SHP77 treated with DMSO at 0.1 percent for 48 hours (cell line): ENCODE results near the gene TTLL5.
A peak's percentile ranks its signal among the peaks of the same experiment; 100 is the strongest.

ENCODE experiments used
- DNase-seq: peaks from one replicate; lab custom pipeline; 2025; lab: John Stamatoyannopoulos, UW

Gene TTLL5

DNA sequence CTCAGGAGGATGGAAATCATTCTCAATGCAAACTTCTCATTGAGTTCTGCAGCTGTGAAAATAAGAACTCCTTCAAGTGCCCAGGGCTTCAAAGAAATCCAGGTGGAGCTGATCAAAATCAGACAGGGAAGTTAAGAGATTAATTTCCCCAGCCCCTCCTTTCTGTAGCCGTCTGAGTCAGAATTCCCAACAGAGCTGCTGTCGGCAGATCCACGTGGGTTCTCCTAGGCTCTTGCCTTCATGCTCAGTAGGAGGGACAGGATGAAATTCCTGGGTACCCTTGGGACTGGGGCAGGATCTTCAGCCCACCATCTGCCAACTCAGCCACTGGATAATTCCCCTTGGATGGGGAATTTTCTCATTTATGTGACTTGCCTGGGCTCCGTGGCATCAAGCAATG is 307.4 kb downstream of the TTLL5 start:
- no peak for DNase-seq

DNA sequence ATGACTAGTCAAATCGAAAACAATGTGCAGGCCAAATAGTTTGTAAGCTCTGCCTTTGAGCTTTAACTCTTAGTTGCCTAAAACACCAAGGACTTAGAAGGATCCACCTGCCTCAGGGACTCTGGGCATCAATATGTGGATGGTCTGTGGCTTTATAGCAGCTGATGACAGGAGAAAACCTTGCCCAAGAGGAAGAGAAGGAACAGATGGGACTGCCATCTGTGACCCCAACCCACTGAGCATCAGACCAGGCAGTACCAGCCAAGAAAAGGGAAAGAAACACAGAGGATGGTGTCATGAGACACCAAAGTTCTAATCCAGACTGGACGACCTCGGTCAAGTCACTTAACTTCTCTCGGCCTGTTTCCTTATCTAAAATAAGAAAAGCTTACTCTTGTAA is 308.1 kb downstream of the TTLL5 start:
- DNase-seq = no peak

DNA sequence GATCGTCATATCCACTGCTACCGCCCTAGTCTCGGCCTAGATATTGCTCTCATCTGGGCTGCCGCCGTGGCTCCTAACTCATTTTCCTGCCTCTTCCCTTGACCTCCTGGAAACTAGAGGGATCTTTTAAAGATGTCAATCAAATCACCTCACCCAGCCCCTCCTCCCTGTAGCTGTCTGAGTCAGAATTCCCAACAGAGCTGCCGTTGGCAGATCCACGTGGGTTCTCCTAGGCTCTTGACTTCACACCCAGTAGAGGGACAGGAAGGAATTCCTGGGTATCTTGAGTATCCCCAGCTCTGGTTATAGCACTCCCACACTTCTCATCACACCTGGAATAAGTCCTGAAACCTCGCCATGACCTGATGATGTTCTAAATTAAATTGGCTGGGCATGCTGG is 308.8 kb downstream of the TTLL5 start:
- DNase-seq = no peak

DNA sequence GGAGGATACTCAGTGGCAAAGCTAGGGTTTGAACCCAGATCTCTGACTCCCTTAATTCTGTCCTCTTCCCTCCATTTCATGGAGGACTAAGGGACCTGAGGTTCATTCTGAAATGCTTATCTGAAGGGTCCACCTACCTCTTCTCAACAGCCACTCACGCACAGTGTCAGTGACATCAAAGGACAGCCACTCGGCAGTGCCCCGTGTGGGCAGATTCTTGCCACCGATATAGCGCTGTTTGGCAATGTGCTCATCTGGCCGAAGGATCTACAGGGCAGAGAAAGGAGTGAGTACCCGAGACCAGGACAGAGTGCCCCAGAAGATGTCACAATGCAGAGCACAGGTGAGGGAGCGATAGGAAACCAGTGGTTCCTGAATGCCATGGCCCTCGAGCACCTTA is 309.9 kb downstream of the TTLL5 start:
- no peak for DNase-seq

DNA sequence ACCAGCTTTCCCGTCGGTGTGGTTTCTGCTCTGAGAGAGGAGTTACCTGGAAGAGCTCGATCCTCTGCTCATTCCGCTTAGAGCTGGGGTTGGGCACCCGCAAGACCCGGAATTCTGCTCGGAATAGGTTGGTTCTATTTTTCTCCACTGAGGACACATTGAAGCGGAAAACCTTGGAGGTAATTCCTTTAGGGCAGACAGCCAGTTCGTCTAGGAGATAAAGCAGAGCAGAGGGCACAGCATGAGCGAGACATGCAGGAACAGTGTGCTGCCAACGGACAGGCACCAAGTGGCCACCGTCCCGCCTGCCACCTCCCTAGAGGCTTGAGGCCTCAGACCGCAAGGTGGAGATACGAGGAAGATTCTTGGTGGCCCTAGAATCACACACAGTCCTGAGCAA is 310.5 kb downstream of the TTLL5 start:
- no peak for DNase-seq

DNA sequence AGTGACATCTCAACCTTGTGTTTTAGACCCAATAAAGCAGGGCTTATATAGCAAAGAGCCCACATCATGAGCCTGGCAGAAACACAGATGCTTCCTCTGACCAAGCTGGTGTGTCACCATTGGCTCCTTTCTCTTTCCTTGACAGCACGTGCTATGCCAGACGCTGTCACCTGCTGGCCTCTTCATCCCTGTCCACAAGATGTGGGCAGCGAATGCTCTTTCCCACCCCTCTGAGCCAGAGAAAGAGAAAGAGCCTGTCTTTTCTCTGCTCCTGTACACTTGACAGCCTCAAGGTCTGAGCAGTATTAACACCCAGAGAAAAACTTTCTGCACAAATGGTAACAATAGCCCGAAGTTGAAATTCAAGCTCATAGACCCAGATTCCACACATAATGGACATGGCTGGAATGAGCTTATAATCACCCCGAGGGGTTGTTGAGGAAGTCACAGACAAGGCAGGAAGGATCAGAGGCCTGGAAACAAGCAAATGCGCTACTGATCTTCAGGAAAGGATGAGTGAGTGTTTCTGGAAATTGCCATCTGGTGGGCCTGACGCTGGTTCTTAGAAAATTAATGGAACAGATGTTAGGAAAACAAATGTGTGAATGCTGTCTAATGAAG is 311.9 kb downstream of the TTLL5 start:
- no peak for DNase-seq

DNA sequence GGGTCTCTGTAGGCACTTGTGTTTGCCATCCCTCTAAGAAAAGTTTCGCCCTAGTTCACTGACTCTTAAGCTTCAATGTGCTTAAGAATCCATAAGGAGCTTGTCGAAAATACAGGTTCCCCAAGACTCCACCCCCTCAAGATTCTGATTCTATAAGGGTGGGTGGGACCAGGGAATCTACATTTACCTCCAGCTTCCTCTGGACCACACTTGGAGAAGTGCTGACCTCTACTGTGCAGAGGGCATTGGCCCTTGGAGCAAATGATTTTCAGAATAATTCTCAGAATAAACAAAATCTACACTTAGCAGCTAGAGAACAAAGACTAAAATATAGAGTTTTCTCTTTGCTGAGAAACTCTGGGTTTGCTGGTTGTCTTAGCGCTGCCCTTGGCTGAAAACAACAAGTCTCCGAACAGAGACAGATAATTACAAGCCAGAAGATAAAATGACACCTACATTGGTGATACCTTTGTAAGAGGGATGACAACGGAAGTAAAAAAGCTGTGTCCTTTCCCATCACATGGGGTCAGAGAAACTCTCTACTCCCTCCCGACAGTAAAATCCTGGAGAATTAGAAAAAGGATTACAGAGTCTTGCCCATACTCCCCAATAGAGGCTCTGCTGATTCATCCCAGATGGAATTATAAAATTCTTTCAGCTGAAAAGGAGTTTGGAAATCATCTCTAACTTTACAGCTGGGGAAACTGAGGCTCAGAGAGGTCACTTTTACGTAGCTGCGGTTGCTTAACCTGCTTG is 316.0 kb downstream of the TTLL5 start:
- DNase-seq = no peak

- DNase-seq = no peak
Measured at GRCh38 chr14:75977582-75977943, 316.5 kb downstream of the TTLL5 start.

DNA sequence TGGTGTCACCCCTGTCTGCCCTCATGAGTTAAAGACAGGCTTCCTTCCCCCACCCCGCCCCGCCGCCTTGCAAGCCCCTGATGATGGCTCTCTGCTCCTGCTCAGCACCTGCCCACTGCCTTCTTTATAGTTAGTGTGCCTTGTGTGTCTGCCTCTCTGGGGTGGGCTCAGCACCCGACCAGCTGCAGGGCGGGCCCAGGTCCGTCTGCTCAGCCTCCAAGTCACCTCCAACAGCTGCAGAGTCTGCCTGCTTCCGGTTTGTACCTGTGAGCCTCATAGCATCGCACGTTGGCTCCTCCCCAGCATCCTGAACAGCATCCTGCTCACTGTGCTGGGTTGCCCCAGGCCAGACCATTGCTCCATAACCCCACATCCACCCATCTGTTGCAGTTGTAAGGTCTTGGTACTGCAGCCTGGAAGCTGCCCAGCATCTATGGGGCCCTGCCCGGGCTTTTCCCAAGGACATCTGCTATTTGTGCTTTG is 317.2 kb downstream of the TTLL5 start:
- no peak for DNase-seq

GRCh38 chr14:75979071-75979571 is 318.1 kb downstream of the TTLL5 start:
- DNase-seq = no peak

- DNase-seq = no peak
Measured at GRCh38 chr14:75979648-75980565, 318.9 kb downstream of the TTLL5 start.

- no peak for DNase-seq
Measured at GRCh38 chr14:75980856-75981255, 319.8 kb downstream of the TTLL5 start.

DNA sequence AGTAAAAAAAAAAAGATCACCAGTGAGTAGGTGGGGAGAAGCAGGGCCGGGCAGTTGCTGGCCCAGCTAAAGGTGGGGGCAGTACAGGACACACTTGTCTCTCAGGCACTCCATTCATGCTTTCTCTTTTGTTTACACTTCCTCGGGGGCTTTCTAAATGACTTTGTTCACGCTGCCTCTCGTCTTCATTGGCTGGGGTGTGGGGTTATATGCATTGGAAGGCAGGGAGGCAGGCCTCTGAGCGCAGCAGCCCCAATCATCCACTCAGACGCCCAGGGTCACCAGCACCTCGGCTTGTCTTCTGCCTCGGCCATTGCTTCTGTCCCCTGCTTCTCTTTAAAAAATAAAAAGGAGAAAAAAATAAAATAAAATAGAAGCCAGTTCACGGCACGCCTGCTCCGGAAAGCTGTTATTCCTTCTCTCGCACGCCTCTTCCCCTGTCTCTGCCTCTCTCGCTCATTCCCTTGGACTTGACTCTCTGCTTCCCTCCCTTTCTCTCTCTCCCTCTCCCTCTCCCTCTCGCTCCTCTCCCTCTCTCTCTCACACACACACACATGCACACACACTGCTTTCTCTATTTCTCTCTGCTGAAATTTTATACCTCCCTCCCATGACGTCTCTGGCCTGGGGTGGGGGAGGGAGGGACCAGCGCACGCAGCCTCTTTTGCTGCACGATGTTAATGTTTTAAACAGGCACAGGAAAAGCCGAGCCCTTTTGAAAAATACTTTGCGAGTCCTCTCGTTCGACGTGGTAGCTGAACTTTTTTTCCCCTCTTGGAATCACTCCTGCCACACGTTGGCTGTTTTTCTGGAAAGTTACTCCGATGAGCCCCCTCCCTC is 320.6 kb downstream of the TTLL5 start, which contains the start of gene TGFB3:
TSS of gene TGFB3 (minus strand) at position 570 of the 840 bp plus-strand sequence. CDS start 1,102 bp downstream, outside the sequence.
- no peak for DNase-seq

GRCh38 chr14:75982266-75983018 is 321.4 kb downstream of the TTLL5 start:
- peak; percentile 41 for DNase-seq

- DNase-seq = no peak
Measured at GRCh38 chr14:75983019-75983358, 321.9 kb downstream of the TTLL5 start.

DNA sequence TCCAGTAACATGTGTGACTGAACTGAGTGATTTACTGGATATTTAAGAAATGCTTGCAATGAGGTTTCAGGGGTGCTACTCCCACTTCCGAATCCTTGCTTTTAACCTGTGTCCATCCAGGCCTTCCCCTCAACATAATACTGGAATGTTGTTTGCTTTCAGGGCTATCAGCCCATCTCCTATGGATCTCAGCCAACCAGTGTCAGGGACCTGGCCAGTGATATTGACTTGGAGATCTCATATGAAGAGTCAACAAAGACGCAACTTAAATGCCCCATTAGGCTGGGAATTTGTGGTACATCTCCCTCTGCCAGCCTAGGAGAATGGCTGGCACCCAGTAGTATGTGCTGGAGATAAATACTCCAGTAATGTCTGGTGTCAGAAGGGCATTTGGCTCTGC is 323.6 kb downstream of the TTLL5 start:
- DNase-seq = no peak

- peak; percentile 52 for DNase-seq
Measured at GRCh38 chr14:75985618-75986438, 324.8 kb downstream of the TTLL5 start, which contains the start of gene IFT43. Gene IFT43, plus strand, starts transcription at chr14:75985763. Its CDS starts 24 bp downstream, at chr14:75985787.

DNA sequence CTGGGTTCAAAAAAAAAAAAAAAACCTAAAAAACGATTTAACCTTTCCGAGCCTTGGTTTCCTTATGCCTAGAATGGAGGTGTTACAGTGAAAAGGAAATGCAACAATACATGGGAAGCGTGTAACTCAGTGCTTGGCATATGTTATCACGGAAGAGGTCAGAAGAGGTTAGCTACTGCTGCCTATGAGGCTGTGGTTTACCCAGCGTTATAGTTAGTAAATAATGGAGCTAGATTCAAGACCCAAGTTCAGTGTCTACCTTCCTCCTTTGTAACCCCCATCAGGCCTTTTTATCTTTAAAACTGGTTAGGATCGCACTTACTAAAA is 325.4 kb downstream of the TTLL5 start:
- no peak for DNase-seq

DNA sequence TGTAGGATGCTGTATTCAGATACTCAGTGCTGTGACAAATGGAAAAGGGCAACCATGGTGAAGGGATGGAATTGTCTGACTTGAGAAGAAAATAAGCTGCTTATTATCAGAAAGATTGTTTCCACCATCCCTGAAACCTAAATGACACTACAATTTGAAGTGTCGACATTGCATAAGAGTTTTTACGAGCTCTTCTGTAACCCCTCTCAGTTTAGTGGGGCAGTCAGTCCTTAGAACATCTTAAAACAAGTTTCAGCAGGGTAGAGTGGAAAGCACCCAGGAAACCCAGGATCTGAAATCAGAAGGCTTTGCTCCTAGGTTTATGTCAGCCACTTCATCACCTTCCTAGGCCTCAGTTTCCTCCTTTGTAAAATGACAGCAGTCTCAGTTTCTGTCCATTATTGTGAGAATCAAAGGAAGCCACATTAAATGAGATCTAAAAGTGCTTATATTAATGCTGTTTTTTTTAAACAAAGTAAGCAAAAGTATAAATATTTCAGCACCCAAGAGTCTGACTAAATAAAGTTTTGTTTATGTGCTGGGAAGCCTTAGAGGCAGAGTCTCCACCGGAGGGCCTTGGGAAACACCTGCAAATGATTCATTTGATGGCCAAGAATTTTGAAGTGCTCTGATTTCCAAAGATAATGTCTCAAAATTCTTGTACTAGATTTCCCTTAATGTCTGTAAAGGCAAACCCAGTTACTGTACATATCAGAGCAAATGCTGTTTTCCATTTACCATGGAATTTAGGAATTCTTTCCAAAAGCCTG is 326.3 kb downstream of the TTLL5 start:
- no peak for DNase-seq
